Measurements from ENCODE around the gene ATP5F1E.

DNA sequence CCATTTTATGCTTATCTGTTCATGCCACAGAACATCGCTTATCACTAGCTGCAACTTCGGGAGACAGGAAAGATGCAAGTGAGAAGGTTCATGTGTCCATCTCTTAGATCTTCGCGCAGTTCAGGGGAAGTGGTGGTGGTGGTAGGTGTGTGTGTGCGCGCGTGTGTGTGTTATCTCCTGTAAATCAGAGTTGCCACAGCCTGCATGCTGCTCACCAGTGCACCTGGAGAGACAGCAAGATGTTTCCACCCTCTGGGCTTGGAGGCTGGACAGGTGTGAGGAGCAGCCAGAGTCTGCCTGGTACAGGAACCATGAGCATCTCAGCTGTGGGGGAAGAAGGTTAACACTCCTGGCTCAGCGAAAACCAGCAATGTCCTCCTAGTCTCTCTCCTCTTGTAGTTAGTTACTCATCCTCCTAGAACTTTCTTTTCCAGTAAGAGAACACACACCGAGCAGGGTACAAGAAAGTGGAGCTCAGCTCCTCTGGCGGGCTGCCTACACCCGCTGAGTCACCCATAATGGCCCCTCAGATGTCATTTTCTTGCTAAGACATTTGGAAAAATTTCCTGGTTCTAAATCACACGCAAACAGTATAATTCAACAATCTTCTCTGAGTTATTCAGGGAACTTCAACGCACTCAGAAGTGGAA, 18.1 kb downstream of the ATP5F1E start:
- TF ChIP-seq, protein P1, sequence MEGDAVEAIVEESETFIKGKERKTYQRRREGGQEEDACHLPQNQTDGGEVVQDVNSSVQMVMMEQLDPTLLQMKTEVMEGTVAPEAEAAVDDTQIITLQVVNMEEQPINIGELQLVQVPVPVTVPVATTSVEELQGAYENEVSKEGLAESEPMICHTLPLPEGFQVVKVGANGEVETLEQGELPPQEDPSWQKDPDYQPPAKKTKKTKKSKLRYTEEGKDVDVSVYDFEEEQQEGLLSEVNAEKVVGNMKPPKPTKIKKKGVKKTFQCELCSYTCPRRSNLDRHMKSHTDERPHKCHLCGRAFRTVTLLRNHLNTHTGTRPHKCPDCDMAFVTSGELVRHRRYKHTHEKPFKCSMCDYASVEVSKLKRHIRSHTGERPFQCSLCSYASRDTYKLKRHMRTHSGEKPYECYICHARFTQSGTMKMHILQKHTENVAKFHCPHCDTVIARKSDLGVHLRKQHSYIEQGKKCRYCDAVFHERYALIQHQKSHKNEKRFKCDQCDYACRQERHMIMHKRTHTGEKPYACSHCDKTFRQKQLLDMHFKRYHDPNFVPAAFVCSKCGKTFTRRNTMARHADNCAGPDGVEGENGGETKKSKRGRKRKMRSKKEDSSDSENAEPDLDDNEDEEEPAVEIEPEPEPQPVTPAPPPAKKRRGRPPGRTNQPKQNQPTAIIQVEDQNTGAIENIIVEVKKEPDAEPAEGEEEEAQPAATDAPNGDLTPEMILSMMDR (IDR thresholded peaks at IDR 0.05 in 4 of 5, conservative IDR thresholded peaks at IDR 0.05 in 1 of 5): no peak
- TF ChIP-seq POLR2A (IDR thresholded peaks at IDR 0.05): no peak

Measured in gastrocnemius medialis (tissue), 4 donors.